SH-SY5Y (cell line): ENCODE measurements around the gene GRK1.

Experiments
- GATA2 ChIP-seq: IDR thresholded peaks from 2 replicates; pipeline ENCODE4 v1.6.1; 2011; ENCODE audit warnings: mild to moderate bottlenecking, low read depth, low read length
- GATA3 ChIP-seq: IDR thresholded peaks from 2 replicates; pipeline ENCODE4 v1.6.1; 2011; ENCODE audit warnings: low read depth, mild to moderate bottlenecking, low read length, moderate library complexity

DNA sequence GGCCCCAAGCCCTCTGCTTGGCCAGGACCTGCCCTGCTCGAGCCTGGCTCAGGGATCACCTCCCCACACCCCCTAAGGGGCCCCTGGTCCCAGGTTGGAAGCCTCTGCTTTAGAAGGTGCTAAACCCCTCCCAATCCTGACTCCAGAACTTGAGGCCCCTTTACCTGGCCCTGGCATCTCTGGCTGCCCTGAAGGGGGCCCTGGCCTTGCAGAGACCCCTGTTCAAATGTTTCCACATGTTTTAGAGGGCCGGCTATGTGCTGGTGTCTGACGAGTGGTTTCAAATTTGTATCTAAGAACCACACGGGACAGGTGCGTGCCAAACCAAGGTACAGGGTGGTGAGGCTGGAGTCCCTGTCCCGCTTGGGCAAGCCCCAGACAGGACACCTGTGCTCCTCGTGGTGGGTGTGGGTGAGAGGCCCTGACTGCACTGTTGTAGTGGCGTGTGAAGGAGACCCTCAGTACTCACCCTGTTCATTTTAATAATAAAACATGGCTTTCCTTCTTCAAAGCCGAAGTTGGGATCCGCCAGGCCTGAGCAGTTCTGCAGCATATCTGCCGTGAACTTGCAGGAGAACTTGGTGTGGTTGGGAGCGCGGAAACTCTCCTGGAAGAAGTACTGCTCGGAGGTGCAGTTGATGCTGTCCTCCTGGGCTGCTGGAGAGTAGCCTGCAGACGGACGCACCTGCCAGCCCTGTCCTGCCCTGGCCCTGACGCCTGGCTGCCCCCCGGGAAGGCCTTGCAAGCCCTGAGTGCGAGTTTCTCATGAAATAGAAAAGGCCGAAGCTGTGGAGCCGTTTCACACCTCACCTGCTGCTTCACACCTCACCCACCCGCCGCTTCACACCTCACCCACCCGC, 14.4 kb upstream of the GRK1 start:
- TF ChIP-seq GATA2 (no peak), GATA3 (no peak)
